Activated CD8-positive, alpha-beta memory T cell treated with anti-CD3 and anti-CD28 coated beads for 48 hours (primary cell): ENCODE measurements around the gene TMEM175.
"Not testable (repeated sequence)": the region's sequence is repeated elsewhere in the genome, so short reads cannot be mapped to it uniquely, and the experiment has no call there.

ENCODE experiments used
- DNase-seq, 3 experiments: peaks; one replicate each; pipeline ENCODE4 v3.0.0-alpha.2; 2020; ENCODE audit warnings: low read depth in 2 of 3, low spot score in 2 of 3

Gene TMEM175

GRCh38 chr4:915595-915994 lies 16.7 kb upstream of the TMEM175 start:
- no peak for DNase-seq

GRCh38 chr4:917466-917865 lies 14.8 kb upstream of the TMEM175 start:
- no peak for DNase-seq

GRCh38 chr4:917992-918391 lies 14.3 kb upstream of the TMEM175 start:
- DNase-seq, result no peak

- not testable (repeated sequence) for DNase-seq
Measured at GRCh38 chr4:918591-918990, 13.7 kb upstream of the TMEM175 start.

- DNase-seq, result not testable (repeated sequence)
Measured at GRCh38 chr4:919004-919680, 13.1 kb upstream of the TMEM175 start.

GRCh38 chr4:921830-922331 lies 10.4 kb upstream of the TMEM175 start:
- DNase-seq, result no peak

- DNase-seq, result no peak
Measured at GRCh38 chr4:924107-925096, 7.9 kb upstream of the TMEM175 start.

GRCh38 chr4:925171-925570 lies 7.1 kb upstream of the TMEM175 start:
- no peak for DNase-seq

- DNase-seq, result no peak
Measured at GRCh38 chr4:925771-926500, 6.3 kb upstream of the TMEM175 start.

- no peak for DNase-seq
Measured at GRCh38 chr4:926538-926937, 5.7 kb upstream of the TMEM175 start.

- not testable (repeated sequence) for DNase-seq
Measured at GRCh38 chr4:927566-927965, 4.7 kb upstream of the TMEM175 start.

GRCh38 chr4:929096-929765 lies 3.0 kb upstream of the TMEM175 start:
- DNase-seq, result no peak

- no peak for DNase-seq
Measured at GRCh38 chr4:930028-930551, 2.2 kb upstream of the TMEM175 start.

GRCh38 chr4:930827-931193 lies 1.4 kb upstream of the TMEM175 start:
- no peak for DNase-seq

GRCh38 chr4:931194-931959 lies 883 bp upstream of the TMEM175 start:
- DNase-seq, result no peak

GRCh38 chr4:932713-933070 lies 432 bp downstream of the TMEM175 start:
- no peak for DNase-seq

- not testable (repeated sequence) for DNase-seq
Measured at GRCh38 chr4:939508-939907, 7.2 kb downstream of the TMEM175 start.

- DNase-seq, result no peak
Measured at GRCh38 chr4:945274-946102, 13.2 kb downstream of the TMEM175 start.

GRCh38 chr4:946103-946450 lies 13.8 kb downstream of the TMEM175 start:
- no peak for DNase-seq
